Rectal smooth muscle tissue (tissue), 1 donor: ENCODE data around the gene LNP1.
A peak's percentile ranks its signal among the peaks of the same experiment; 100 is the strongest.
"Not testable (repeated sequence)": the region's sequence is repeated elsewhere in the genome, so short reads cannot be mapped to it uniquely, and the experiment has no call there.

ENCODE experiments used
- H3K27ac ChIP-seq: one replicate; pipeline ENCODE4 v1.7.0; 2013; ENCODE audit warnings: low read depth, low read length, inconsistent platforms
- H3K27me3 ChIP-seq: one replicate; pipeline ENCODE4 v1.7.0; 2013; ENCODE audit warnings: low read length; ENCODE audit not compliant: control insufficient read depth, insufficient read depth
- H3K36me3 ChIP-seq: one replicate; pipeline ENCODE4 v1.7.0; 2013; ENCODE audit warnings: low read length; ENCODE audit not compliant: control insufficient read depth, insufficient read depth
- H3K4me1 ChIP-seq: one replicate; pipeline ENCODE4 v1.7.0; 2013; ENCODE audit warnings: low read length; ENCODE audit not compliant: control insufficient read depth, insufficient read depth
- H3K4me3 ChIP-seq: one replicate; pipeline ENCODE4 v1.7.0; 2013; ENCODE audit warnings: low read length
- H3K9ac ChIP-seq: one replicate; pipeline ENCODE4 v1.7.0; 2013; ENCODE audit warnings: low read length

The LNP1 gene

GRCh38 chr3:100400780-100401673 is at the start of gene LNP1, which contains the start of gene TOMM70:
Gene LNP1 (plus strand): TSS chr3:100401539. CDS start chr3:100429730, 28,191 bp downstream.
Gene TOMM70 (minus strand): TSS chr3:100401089. CDS start chr3:100400949, 140 bp downstream.
- peak within 1 kb of the TSS; percentile 87 for H3K4me3 ChIP-seq
- H3K4me1 ChIP-seq, result peaks cover 2% of the 10 kb centered on the region
- H3K27me3 ChIP-seq, result no peaks in the 10 kb centered on the region
- no peaks in the 10 kb centered on the region for H3K36me3 ChIP-seq
- H3K9ac ChIP-seq, result peak within 1 kb of the TSS; percentile 80
- peak within 1 kb of the TSS; percentile 81 for H3K27ac ChIP-seq

- not testable (repeated sequence) for H3K27me3 ChIP-seq, H3K4me3 ChIP-seq, H3K4me1 ChIP-seq, H3K27ac ChIP-seq, H3K9ac ChIP-seq
- H3K36me3 ChIP-seq, result peaks cover 31% of the 10 kb centered on the region
These were observed 49.6 kb upstream of the LNP1 start for GRCh38 chr3:100351770-100352169.

- H3K36me3 ChIP-seq, result peaks cover 31% of the 10 kb centered on the region
- no peak overlapping the region for H3K27ac ChIP-seq
- H3K9ac ChIP-seq, result no peak overlapping the region
- H3K4me3 ChIP-seq, result no peak overlapping the region
- H3K27me3 ChIP-seq, result no peaks in the 10 kb centered on the region
- H3K4me1 ChIP-seq, result no peaks in the 10 kb centered on the region
These were observed 48.8 kb upstream of the LNP1 start for GRCh38 chr3:100352296-100353231.

- Histone ChIP-seq H3K36me3 (peaks cover 27% of the 10 kb centered on the region), H3K27me3 (no peaks in the 10 kb centered on the region), H3K4me1 (no peaks in the 10 kb centered on the region), H3K27ac (no peak overlapping the region), H3K4me3 (no peak overlapping the region), H3K9ac (no peak overlapping the region)
These were observed 46.5 kb upstream of the LNP1 start for GRCh38 chr3:100354850-100355249.

GRCh38 chr3:100358413-100358812 is 42.9 kb upstream of the LNP1 start:
- Histone ChIP-seq H3K9ac (no peak overlapping the region), H3K27ac (no peak overlapping the region), H3K4me1 (no peaks in the 10 kb centered on the region), H3K36me3 (peaks cover 13% of the 10 kb centered on the region), H3K4me3 (no peak overlapping the region), H3K27me3 (no peaks in the 10 kb centered on the region)

- H3K27ac ChIP-seq, result no peak overlapping the region
- H3K4me1 ChIP-seq, result no peaks in the 10 kb centered on the region
- H3K4me3 ChIP-seq, result no peak overlapping the region
- H3K36me3 ChIP-seq, result peaks cover 13% of the 10 kb centered on the region
- H3K27me3 ChIP-seq, result no peaks in the 10 kb centered on the region
- H3K9ac ChIP-seq, result no peak overlapping the region
These were observed 42.3 kb upstream of the LNP1 start for GRCh38 chr3:100359035-100359434.

GRCh38 chr3:100360757-100361496 is 40.4 kb upstream of the LNP1 start:
- no peak overlapping the region for H3K9ac ChIP-seq
- H3K36me3 ChIP-seq, result peaks cover 6% of the 10 kb centered on the region
- H3K4me3 ChIP-seq, result no peak overlapping the region

GRCh38 chr3:100361897-100362296 is 39.4 kb upstream of the LNP1 start:
- Histone ChIP-seq H3K27ac (no peak overlapping the region), H3K4me1 (no peaks in the 10 kb centered on the region), H3K36me3 (peaks cover 9% of the 10 kb centered on the region), H3K27me3 (no peaks in the 10 kb centered on the region), H3K4me3 (no peak overlapping the region), H3K9ac (no peak overlapping the region)

More at GRCh38 chr3:100360757-100361496, 40.4 kb upstream of the LNP1 start:
- Histone ChIP-seq H3K4me1 (no peaks in the 10 kb centered on the region), H3K27me3 (no peaks in the 10 kb centered on the region), H3K27ac (no peak overlapping the region)

GRCh38 chr3:100364421-100364820 is 36.9 kb upstream of the LNP1 start:
- H3K9ac ChIP-seq, result no peak overlapping the region
- H3K27me3 ChIP-seq, result no peaks in the 10 kb centered on the region
- no peaks in the 10 kb centered on the region for H3K4me1 ChIP-seq
- peaks cover 12% of the 10 kb centered on the region for H3K36me3 ChIP-seq
- no peak overlapping the region for H3K27ac ChIP-seq
- H3K4me3 ChIP-seq, result no peak overlapping the region

GRCh38 chr3:100366424-100366823 is 34.9 kb upstream of the LNP1 start:
- no peaks in the 10 kb centered on the region for H3K27me3 ChIP-seq
- H3K4me1 ChIP-seq, result no peaks in the 10 kb centered on the region
- H3K36me3 ChIP-seq, result peaks cover 11% of the 10 kb centered on the region
- no peak overlapping the region for H3K4me3 ChIP-seq
- H3K27ac ChIP-seq, result no peak overlapping the region
- no peak overlapping the region for H3K9ac ChIP-seq

- Histone ChIP-seq H3K27ac (no peak overlapping the region), H3K27me3 (no peaks in the 10 kb centered on the region), H3K4me3 (no peak overlapping the region), H3K4me1 (no peaks in the 10 kb centered on the region), H3K36me3 (peaks cover 11% of the 10 kb centered on the region), H3K9ac (no peak overlapping the region)
These were observed 32.9 kb upstream of the LNP1 start for GRCh38 chr3:100368441-100368840.

- H3K4me3 ChIP-seq, result no peak overlapping the region
- H3K27ac ChIP-seq, result no peak overlapping the region
- H3K36me3 ChIP-seq, result peaks cover 11% of the 10 kb centered on the region
- H3K4me1 ChIP-seq, result no peaks in the 10 kb centered on the region
- no peak overlapping the region for H3K9ac ChIP-seq
- H3K27me3 ChIP-seq, result no peaks in the 10 kb centered on the region
These were observed 30.6 kb upstream of the LNP1 start for GRCh38 chr3:100370756-100371155.
